ENCODE results near the gene MUSTN1.

The MUSTN1 gene

GRCh38 chr3:52838561-52839267, 3.9 kb upstream of the MUSTN1 start:
- DNase-seq (ENCODE audit: low read depth): no peak
- no peak overlapping the region for H3K4me3 ChIP-seq (ENCODE audit: low read depth, low read length)
- TF ChIP-seq, protein P1, sequence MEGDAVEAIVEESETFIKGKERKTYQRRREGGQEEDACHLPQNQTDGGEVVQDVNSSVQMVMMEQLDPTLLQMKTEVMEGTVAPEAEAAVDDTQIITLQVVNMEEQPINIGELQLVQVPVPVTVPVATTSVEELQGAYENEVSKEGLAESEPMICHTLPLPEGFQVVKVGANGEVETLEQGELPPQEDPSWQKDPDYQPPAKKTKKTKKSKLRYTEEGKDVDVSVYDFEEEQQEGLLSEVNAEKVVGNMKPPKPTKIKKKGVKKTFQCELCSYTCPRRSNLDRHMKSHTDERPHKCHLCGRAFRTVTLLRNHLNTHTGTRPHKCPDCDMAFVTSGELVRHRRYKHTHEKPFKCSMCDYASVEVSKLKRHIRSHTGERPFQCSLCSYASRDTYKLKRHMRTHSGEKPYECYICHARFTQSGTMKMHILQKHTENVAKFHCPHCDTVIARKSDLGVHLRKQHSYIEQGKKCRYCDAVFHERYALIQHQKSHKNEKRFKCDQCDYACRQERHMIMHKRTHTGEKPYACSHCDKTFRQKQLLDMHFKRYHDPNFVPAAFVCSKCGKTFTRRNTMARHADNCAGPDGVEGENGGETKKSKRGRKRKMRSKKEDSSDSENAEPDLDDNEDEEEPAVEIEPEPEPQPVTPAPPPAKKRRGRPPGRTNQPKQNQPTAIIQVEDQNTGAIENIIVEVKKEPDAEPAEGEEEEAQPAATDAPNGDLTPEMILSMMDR (IDR thresholded peaks at IDR 0.05; ENCODE audit: low read depth, low read length, missing control alignments): no peak

GRCh38 chr3:52836986-52837385, 2.2 kb upstream of the MUSTN1 start:
- TF ChIP-seq, protein P1 (IDR thresholded peaks at IDR 0.05; ENCODE audit: low read depth, low read length, missing control alignments): no peak
- DNase-seq (ENCODE audit: low read depth): no peak
- H3K4me3 ChIP-seq (ENCODE audit: low read depth, low read length): no peak overlapping the region

GRCh38 chr3:52836471-52836845, 1.6 kb upstream of the MUSTN1 start:
- TF ChIP-seq, protein P1 (IDR thresholded peaks at IDR 0.05; ENCODE audit: low read depth, low read length, missing control alignments): no peak
- DNase-seq (ENCODE audit: low read depth): no peak
- no peak overlapping the region for H3K4me3 ChIP-seq (ENCODE audit: low read depth, low read length)

DNA sequence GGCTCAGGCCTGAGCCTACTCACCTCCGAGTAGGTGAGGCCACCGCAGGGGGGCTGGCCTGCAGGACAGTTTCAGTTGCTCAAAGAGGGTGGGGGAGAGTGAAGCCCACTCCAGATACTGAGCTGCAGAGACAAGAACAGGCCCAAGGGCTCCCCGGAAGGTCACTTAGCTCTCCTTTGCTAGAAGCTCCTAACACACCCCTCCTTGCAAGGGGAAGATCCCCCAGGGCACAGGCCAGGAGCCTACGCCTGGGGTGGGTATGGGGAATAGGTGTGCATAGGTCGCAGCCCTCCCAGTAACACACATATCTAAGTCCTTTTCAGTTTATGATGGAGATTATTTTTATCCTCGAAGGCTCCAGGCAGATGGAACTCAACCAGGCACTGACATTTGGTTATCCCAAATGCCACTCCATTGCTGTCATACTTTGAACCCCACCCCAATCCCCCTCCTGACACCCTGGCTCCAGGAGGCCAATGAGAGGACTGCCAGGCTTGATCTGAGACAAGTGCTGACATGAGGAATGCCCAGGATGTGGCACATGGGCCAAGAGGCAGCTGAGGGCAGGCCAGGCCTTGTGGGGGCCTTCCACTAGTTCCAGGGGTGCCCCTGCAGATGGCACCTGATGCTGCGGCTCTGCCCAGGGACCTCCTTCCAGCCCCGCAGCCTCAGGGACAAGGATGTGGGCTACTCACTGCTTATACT, 1.1 kb upstream of the MUSTN1 start:
- TF ChIP-seq, protein P1 (IDR thresholded peaks at IDR 0.05; ENCODE audit: low read depth, low read length, missing control alignments): no peak
- DNase-seq (ENCODE audit: low read depth): no peak
- no peak overlapping the region for H3K4me3 ChIP-seq (ENCODE audit: low read depth, low read length)

GRCh38 chr3:52833202-52833601, 1.6 kb downstream of the MUSTN1 start:
- no peak for DNase-seq (ENCODE audit: low read depth)
- TF ChIP-seq, protein P1 (IDR thresholded peaks at IDR 0.05; ENCODE audit: low read depth, low read length, missing control alignments): no peak

DNA sequence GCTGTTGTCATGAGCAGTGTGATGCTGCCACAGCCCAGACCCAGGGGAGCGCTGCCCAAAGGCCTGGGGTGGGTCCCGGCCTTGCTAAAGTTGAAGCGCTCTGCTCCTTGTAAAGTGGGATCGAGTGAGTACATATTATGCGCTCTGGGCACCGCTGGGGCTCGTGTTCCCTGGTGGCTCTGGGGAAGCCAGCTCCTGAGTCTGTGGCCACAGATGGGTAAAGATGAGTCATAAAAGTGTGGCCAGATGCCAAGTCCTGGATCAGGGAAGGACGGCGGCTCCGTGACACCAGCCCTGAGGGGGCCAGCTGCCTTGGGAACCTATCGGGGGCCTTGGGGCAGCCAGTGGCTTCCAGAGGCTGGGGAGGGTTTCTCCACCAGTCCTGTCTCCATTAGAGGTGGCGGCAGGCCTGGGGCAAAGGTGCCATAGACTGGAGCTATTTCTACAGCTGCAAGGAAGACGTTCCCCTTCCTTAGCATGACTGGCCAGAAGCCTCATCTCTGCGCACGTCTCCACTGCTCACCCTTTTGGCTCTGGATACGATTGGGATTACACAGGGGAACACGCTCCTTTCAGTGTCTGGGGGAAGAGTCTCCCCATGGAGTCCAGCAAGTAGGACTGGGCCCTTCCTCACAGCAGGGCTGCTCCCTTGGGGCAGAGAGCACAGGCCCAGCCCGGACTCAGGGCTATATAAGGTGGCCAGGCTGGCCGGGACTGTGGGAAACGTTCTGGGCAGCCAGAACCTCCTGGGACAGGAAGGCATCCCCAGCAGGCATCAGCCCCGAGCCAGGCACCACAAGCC, 3.1 kb downstream of the MUSTN1 start:
- TF ChIP-seq, protein P1 (IDR thresholded peaks at IDR 0.05; ENCODE audit: low read depth, low read length, missing control alignments): no peak
- DNase-seq (ENCODE audit: low read depth): no peak
- no peak overlapping the region for H3K4me3 ChIP-seq (ENCODE audit: low read depth, low read length)

More at GRCh38 chr3:52833202-52833601, 1.6 kb downstream of the MUSTN1 start:
- H3K4me3 ChIP-seq (ENCODE audit: low read depth, low read length): no peak overlapping the region
